Tibial nerve (tissue), 4 donors: Measurements from ENCODE around the gene PRKAG2.

Source experiments
- CTCF ChIP-seq, 5 experiments: fragments of 200-600 bp in 3 of 5; fragments of 450-650 bp in 2 of 5; sonication (generic) in 3 of 5; IDR thresholded peaks; one replicate each; pipeline ENCODE4 v1.5.1; 2016 to 2019; ENCODE audit warnings: antibody characterized with exemption in 5 of 5, mild to moderate bottlenecking in 3 of 5, moderate library complexity in 2 of 5
- EP300 ChIP-seq, 2 donors: sonication (generic); formaldehyde crosslinking; IDR thresholded peaks; one replicate each; pipeline ENCODE4 v1.6.1; 2017; ENCODE audit warnings: antibody characterized with exemption in 2 of 2, mild to moderate bottlenecking in 1 of 2
- POLR2A ChIP-seq, 2 donors: fragments of 450-650 bp; IDR thresholded peaks; one replicate each; pipeline ENCODE4 v1.6.1; 2017; ENCODE audit warnings: antibody characterized with exemption in 2 of 2, mild to moderate bottlenecking in 2 of 2, moderate library complexity in 2 of 2

DNA sequence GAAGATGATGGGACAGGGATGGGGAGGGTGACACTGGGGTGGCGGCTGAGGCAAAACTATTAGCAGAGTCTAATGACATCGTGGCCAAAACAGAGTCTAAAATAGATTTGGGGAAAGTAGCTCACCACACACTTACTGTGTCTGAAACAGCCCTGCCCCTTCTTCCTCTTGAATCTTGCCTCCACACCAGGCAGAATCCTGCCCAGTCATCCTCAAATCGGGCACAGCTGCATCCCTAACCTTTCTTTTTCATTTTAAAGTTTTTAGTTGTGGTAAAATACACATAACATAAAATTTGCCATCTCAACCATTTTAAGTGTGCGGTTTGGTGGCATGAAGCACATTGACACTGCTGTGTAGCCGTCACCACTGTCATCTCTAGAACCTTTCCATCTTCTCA, 90.0 kb downstream of the PRKAG2 start:
- no peak for TF ChIP-seq CTCF (IDR thresholded peaks at IDR 0.05)
- no peak for TF ChIP-seq POLR2A (IDR thresholded peaks at IDR 0.05)
- no peak for TF ChIP-seq EP300 (IDR thresholded peaks at IDR 0.05)
